Activated T-cell treated with anti-CD3 and anti-CD28 coated beads, Interleukin-2, amount 50 U/mL, for 72 hours (primary cell): Measurements from ENCODE around the gene PTPRD. TPM values are rescaled to one million over a fixed set of nuclear protein-coding genes. Genes with fewer than 3 reads are reported as not detected.

Experiments
- ATAC-seq, 2 donors: fragments of 150-1000 bp; cut with Tn5 transposase; replicated peaks in 1 of 2; 2 replicates each; pipeline ENCODE4 v1.10.0; 2021; ENCODE audit warnings: moderate library complexity in 2 of 2, mild to moderate bottlenecking in 1 of 2
- DNase-seq, 2 donors: peaks; one replicate each; pipeline ENCODE4 v3.0.0; 2021 to 2022; ENCODE audit warnings: mixed read lengths in 1 of 2
- H3K27ac Mint-ChIP-seq: one replicate; pipeline ENCODE4 v1.8.0; 2022; ENCODE audit warnings: mild to moderate bottlenecking, moderate library complexity, mixed read lengths
- H3K27me3 Mint-ChIP-seq: one replicate; pipeline ENCODE4 v1.8.0; 2022; ENCODE audit warnings: low read depth, mixed read lengths
- H3K36me3 Mint-ChIP-seq, 2 donors: one replicate each; pipeline ENCODE4 v1.8.0; 2022; ENCODE audit warnings: mixed read lengths in 2 of 2, mild to moderate bottlenecking in 1 of 2; ENCODE audit not compliant: insufficient read depth in 2 of 2
- H3K4me1 Mint-ChIP-seq: one replicate; pipeline ENCODE4 v1.8.0; 2022; ENCODE audit warnings: low read depth, mixed read lengths
- H3K4me3 Mint-ChIP-seq, 2 donors: one replicate each; pipeline ENCODE4 v1.8.0; 2022; ENCODE audit warnings: mild to moderate bottlenecking in 2 of 2, mixed read lengths in 2 of 2, moderate library complexity in 2 of 2
- H3K9me3 Mint-ChIP-seq, 2 donors: one replicate each; pipeline ENCODE4 v1.8.0; 2022; ENCODE audit warnings: mixed read lengths in 2 of 2
- total RNA-seq, 2 donors: library from RNA; stranded (reverse); gene quantifications; one replicate each; pipeline ENCODE4 v1.2.3, GENCODE V29; 2022

PTPRD gene
- total RNA-seq, 2 donors from 2014 or later, result 0.44 TPM; not detected in 1

- ATAC-seq (no peak), DNase-seq (no peak)
- Mint-ChIP-seq H3K4me3 (no peak overlapping the region), H3K36me3 (no peaks in the 10 kb centered on the region), H3K9me3 (no peaks in the 10 kb centered on the region), H3K4me1 (peaks cover 13% of the 10 kb centered on the region), H3K27me3 (peaks cover 12% of the 10 kb centered on the region), H3K27ac (no peak overlapping the region)
Measured at GRCh38 chr9:8412327-8412726, 2200.5 kb downstream of the PTPRD start.

DNA sequence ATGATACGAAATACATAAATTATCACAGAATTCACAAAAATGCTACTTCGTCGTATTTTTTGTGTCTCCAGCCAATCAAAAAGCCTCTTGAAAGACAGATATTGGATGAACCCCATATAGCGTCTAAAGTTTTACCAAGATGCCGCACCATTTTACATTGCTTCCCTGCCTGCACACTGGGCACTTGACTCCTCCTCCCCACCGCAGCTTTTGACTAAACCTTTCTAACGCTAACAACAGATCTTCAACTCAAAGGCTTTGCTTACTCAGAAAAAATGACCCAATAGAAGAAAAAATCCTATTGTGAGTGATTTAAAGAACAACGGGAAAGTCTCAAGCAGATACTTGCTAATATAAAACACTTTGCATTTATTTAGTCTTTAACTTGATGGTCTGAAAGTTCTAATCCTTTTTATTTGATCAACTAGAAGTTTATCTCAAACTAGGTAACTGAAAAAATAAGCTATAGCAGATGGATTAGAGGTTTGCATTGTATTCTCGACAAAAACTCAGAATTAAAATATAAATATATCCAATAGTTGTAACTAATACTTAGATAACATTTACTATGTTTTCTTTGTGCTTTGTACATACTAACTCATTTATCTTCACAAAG lies 2204.1 kb downstream of the PTPRD start:
- ATAC-seq (no peak), DNase-seq (no peak)
- H3K4me1 Mint-ChIP-seq, result peaks cover 13% of the 10 kb centered on the region
- H3K4me3 Mint-ChIP-seq, result no peak overlapping the region
- H3K27me3 Mint-ChIP-seq, result peaks cover 12% of the 10 kb centered on the region
- H3K9me3 Mint-ChIP-seq, result no peaks in the 10 kb centered on the region
- H3K27ac Mint-ChIP-seq, result no peak overlapping the region
- H3K36me3 Mint-ChIP-seq, result no peaks in the 10 kb centered on the region

DNA sequence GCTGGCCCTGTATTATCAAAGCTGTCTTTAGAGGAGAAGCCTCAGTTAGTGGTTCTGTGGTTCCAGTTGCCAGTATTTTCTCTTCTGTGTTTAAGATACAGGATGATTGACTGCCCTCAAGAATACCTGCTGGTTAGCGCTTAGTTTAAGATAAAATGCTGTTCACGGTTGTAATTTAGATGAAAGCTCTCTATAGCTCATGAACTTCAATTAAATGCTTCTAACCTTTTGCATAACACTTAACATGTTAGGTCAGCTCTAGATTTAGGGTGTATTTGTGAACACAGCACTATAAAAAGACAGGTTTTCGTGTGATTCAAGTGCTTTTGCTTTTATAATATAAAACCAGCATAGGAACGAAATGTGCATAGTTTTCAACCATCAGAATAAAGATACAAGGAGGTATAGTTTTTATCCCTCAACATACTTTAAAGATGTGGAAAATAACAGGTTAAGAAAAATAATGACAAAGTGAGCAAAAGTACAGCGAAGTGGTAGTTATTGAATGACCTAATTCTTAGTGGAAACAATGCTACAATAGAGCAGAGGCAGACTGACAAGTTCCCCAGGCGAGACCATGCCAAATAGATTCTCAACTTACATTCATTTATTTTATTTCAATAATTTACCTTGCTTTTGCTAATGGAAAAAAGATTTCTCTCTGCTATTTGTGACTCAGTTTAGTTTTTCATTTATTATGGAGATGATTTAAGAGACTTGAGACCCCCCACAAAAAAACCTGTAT lies 2210.7 kb downstream of the PTPRD start:
- DNase-seq (no peak), ATAC-seq (no peak)
- Mint-ChIP-seq H3K4me3 (no peak overlapping the region), H3K27ac (no peak overlapping the region), H3K9me3 (no peaks in the 10 kb centered on the region), H3K36me3 (no peaks in the 10 kb centered on the region), H3K27me3 (no peaks in the 10 kb centered on the region), H3K4me1 (no peaks in the 10 kb centered on the region)

- no peaks in the 10 kb centered on the region for H3K4me1 Mint-ChIP-seq
- no peaks in the 10 kb centered on the region for H3K27me3 Mint-ChIP-seq
- ATAC-seq, result no peak
- no peak overlapping the region for H3K4me3 Mint-ChIP-seq
- H3K9me3 Mint-ChIP-seq, result no peaks in the 10 kb centered on the region
- no peaks in the 10 kb centered on the region for H3K36me3 Mint-ChIP-seq
- no peak overlapping the region for H3K27ac Mint-ChIP-seq
- DNase-seq, result no peak
Measured at GRCh38 chr9:8400378-8400777, 2212.4 kb downstream of the PTPRD start.

- no peak for ATAC-seq
- Mint-ChIP-seq H3K36me3 (no peaks in the 10 kb centered on the region), H3K27ac (no peak overlapping the region), H3K4me3 (no peak overlapping the region), H3K4me1 (no peaks in the 10 kb centered on the region), H3K9me3 (no peaks in the 10 kb centered on the region), H3K27me3 (peaks cover 10% of the 10 kb centered on the region)
- DNase-seq, result no peak
Measured at GRCh38 chr9:8395022-8395421, 2217.8 kb downstream of the PTPRD start.

DNA sequence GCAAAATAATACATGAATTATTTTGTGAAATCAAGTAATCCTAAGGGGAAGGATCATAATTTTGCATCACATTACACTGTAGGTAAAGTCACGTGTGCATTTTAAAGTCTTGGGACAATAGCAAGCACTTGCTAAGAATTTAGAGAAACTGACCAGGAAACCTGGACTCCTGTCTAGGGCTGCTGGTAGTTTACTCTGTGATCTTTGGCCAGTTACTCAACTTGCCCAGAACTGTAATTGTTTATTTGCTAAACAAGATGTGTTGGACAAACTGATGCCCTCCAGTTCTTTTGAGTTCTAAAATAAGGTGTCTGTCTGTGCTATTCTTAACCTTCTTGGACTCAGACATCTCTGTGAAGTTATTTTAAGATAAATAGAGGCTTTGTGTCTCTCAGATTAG lies 2218.5 kb downstream of the PTPRD start:
- no peak overlapping the region for H3K4me3 Mint-ChIP-seq
- no peak for DNase-seq
- no peaks in the 10 kb centered on the region for H3K9me3 Mint-ChIP-seq
- H3K27ac Mint-ChIP-seq, result no peak overlapping the region
- H3K36me3 Mint-ChIP-seq, result no peaks in the 10 kb centered on the region
- no peak for ATAC-seq
- no peaks in the 10 kb centered on the region for H3K4me1 Mint-ChIP-seq
- H3K27me3 Mint-ChIP-seq, result peaks cover 10% of the 10 kb centered on the region

DNA sequence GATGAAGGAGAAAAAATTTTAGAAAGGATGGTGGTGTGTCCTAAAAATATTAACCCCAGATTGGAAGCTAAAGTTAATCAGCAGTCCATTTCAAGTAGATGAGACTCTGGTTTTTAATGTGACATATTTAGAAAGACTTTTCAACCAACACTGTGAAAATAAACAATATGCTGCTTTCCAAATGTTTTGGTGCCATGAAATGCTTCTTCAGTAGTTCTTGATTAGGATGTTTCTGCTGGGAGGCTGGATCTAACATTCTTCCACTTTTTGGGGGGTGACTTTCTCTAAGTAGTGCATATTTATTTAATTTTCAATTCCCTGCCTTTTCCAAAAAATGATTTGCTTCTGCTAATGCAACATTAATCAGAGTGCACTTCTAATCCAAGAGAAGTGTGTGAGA lies 2219.9 kb downstream of the PTPRD start:
- no peaks in the 10 kb centered on the region for H3K36me3 Mint-ChIP-seq
- H3K4me3 Mint-ChIP-seq, result no peak overlapping the region
- no peak overlapping the region for H3K27ac Mint-ChIP-seq
- peaks cover 10% of the 10 kb centered on the region for H3K27me3 Mint-ChIP-seq
- H3K9me3 Mint-ChIP-seq, result no peaks in the 10 kb centered on the region
- no peaks in the 10 kb centered on the region for H3K4me1 Mint-ChIP-seq
- no peak for DNase-seq
- no peak for ATAC-seq

DNA sequence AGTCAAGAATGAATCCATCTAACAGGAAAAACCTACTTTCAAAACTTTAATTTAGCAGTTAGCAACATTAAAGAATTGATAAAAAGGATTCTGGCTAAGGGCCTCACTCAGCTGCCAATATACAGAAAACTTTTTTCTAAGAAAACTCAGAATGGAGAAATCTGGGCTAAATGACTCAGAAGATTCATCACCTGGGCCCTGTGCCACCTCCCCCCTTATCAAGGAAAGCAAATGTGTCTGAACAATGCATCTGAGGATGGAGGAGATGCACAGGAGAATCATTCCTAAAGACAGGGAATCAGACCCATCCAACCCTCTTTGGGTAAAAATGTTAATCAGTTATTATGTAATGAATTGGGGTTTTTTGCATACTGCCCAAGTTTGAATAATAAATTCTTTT lies 2221.2 kb downstream of the PTPRD start:
- no peaks in the 10 kb centered on the region for H3K4me1 Mint-ChIP-seq
- H3K27ac Mint-ChIP-seq, result no peak overlapping the region
- H3K9me3 Mint-ChIP-seq, result no peaks in the 10 kb centered on the region
- no peak overlapping the region for H3K4me3 Mint-ChIP-seq
- H3K27me3 Mint-ChIP-seq, result peaks cover 17% of the 10 kb centered on the region
- H3K36me3 Mint-ChIP-seq, result no peaks in the 10 kb centered on the region
- DNase-seq (no peak), ATAC-seq (no peak)

DNA sequence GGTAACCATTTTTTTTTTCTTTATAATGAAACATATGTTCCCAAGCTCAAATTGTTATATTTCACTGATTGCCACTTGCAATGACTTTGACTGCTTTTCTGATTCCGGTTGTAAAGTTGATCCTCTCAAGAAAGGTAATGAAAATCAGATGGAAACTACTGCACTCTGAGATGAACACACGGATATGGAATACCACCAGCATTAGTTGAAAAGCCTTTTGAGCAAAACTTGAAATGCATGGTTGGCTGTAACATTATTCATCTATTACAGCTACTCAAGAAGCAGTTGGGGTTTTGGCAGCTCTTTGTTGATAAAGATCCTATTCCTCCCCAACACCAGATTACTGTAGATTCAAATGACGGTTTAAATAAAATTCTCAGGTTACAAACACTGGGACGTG lies 2221.7 kb downstream of the PTPRD start:
- Mint-ChIP-seq H3K27ac (no peak overlapping the region), H3K36me3 (no peaks in the 10 kb centered on the region), H3K27me3 (peaks cover 21% of the 10 kb centered on the region), H3K9me3 (no peaks in the 10 kb centered on the region), H3K4me1 (no peaks in the 10 kb centered on the region), H3K4me3 (no peak overlapping the region)
- no peak for DNase-seq
- ATAC-seq, result no peak

DNA sequence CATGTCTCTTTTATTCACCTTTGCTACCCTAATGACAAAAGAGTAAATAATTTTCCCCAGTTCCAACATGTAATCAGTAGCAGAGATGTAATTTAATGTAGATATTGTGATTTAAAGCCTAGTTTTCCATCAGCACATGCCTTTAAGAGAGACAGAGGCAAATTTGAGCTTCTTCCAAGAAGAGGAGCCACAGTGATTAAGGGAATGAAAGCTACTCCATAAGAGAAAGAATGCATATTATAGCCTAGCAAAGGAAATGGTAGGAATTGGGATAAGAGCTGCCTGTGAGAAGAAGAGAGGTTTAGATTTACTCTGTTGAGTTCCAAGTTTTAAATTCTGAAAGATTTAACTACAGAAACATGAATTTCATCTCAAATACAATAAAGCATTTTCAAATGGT lies 2222.2 kb downstream of the PTPRD start:
- no peaks in the 10 kb centered on the region for H3K36me3 Mint-ChIP-seq
- peaks cover 21% of the 10 kb centered on the region for H3K27me3 Mint-ChIP-seq
- H3K4me3 Mint-ChIP-seq, result no peak overlapping the region
- no peaks in the 10 kb centered on the region for H3K9me3 Mint-ChIP-seq
- ATAC-seq (no peak), DNase-seq (no peak)
- H3K27ac Mint-ChIP-seq, result no peak overlapping the region
- H3K4me1 Mint-ChIP-seq, result no peaks in the 10 kb centered on the region

GRCh38 chr9:8389531-8389930 lies 2223.3 kb downstream of the PTPRD start:
- no peaks in the 10 kb centered on the region for H3K4me1 Mint-ChIP-seq
- no peaks in the 10 kb centered on the region for H3K36me3 Mint-ChIP-seq
- no peak overlapping the region for H3K4me3 Mint-ChIP-seq
- H3K27me3 Mint-ChIP-seq, result peaks cover 21% of the 10 kb centered on the region
- H3K9me3 Mint-ChIP-seq, result no peaks in the 10 kb centered on the region
- DNase-seq (no peak), ATAC-seq (no peak)
- H3K27ac Mint-ChIP-seq, result no peak overlapping the region

GRCh38 chr9:8388132-8388531 lies 2224.7 kb downstream of the PTPRD start:
- Mint-ChIP-seq H3K27ac (no peak overlapping the region), H3K36me3 (no peaks in the 10 kb centered on the region), H3K9me3 (no peaks in the 10 kb centered on the region), H3K4me3 (no peak overlapping the region), H3K27me3 (peaks cover 19% of the 10 kb centered on the region), H3K4me1 (no peaks in the 10 kb centered on the region)
- DNase-seq, result no peak
- no peak for ATAC-seq

DNA sequence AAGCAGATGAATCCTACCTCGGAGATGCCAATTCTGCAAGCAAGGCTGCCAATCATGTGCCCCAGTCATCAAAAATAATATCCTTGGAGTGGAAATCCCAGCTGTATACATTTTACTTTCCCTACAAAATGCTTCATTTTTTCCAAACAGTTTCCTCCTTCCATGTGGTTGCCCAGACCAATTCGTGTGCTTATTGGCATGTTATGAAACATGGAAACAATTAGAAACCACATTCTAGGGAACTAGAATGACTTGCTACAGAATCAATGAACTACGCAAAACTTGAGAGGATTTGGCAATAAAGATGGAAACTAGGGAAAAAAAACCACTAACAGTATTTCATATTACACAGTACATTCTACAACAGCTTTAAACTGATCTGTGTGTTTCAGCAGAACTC lies 2228.7 kb downstream of the PTPRD start:
- no peaks in the 10 kb centered on the region for H3K36me3 Mint-ChIP-seq
- no peaks in the 10 kb centered on the region for H3K9me3 Mint-ChIP-seq
- H3K27me3 Mint-ChIP-seq, result peaks cover 11% of the 10 kb centered on the region
- no peak for DNase-seq
- no peak overlapping the region for H3K4me3 Mint-ChIP-seq
- H3K4me1 Mint-ChIP-seq, result no peaks in the 10 kb centered on the region
- no peak overlapping the region for H3K27ac Mint-ChIP-seq
- ATAC-seq, result no peak
